ENCODE measurements around the gene PIK3R1. TPM values are rescaled to one million over a fixed set of nuclear protein-coding genes. Genes with fewer than 3 reads are reported as not detected.

Gene PIK3R1
- total RNA-seq, 1 donor from 2014 or later = 52.2 TPM

DNA sequence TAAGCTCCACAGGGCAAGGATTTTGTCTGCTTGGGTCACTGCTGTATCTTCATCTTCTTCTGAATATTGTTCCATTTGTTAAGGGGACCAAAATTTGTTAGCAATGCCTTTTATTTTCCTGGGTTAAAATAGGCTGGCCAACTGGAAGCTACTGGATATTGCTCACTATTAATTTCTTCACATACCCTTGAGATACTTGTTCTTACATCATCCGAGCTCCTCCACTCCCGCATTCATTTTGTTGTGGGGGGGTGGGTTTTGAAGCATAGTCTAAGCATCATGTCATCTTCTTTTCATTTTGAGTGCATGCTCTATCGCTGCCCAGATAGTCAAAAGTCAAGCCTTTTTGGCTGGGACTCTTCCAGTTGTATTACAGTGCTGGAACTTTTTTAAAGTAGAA lies 42.5 kb upstream of the PIK3R1 start:
- ChIA-PET POLR2A (no interaction called here), CTCF (no interaction called here)
- intact Hi-C loops (cut with micrococcal nuclease) = no loop called here
- Mint-ChIP-seq H3K27me3 (no peaks in the 10 kb centered on the region), H3K4me3 (no peak overlapping the region), H3K27ac (no peak overlapping the region), H3K4me1 (no peaks in the 10 kb centered on the region), H3K9me3 (no peaks in the 10 kb centered on the region), H3K36me3 (ENCODE audit: low read depth) (no peaks in the 10 kb centered on the region)
- ATAC-seq (ENCODE audit: low read depth) (no peak), DNase-seq (no peak)
- TF ChIP-seq, protein P1, sequence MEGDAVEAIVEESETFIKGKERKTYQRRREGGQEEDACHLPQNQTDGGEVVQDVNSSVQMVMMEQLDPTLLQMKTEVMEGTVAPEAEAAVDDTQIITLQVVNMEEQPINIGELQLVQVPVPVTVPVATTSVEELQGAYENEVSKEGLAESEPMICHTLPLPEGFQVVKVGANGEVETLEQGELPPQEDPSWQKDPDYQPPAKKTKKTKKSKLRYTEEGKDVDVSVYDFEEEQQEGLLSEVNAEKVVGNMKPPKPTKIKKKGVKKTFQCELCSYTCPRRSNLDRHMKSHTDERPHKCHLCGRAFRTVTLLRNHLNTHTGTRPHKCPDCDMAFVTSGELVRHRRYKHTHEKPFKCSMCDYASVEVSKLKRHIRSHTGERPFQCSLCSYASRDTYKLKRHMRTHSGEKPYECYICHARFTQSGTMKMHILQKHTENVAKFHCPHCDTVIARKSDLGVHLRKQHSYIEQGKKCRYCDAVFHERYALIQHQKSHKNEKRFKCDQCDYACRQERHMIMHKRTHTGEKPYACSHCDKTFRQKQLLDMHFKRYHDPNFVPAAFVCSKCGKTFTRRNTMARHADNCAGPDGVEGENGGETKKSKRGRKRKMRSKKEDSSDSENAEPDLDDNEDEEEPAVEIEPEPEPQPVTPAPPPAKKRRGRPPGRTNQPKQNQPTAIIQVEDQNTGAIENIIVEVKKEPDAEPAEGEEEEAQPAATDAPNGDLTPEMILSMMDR (IDR thresholded peaks at IDR 0.05) = no peak

DNA sequence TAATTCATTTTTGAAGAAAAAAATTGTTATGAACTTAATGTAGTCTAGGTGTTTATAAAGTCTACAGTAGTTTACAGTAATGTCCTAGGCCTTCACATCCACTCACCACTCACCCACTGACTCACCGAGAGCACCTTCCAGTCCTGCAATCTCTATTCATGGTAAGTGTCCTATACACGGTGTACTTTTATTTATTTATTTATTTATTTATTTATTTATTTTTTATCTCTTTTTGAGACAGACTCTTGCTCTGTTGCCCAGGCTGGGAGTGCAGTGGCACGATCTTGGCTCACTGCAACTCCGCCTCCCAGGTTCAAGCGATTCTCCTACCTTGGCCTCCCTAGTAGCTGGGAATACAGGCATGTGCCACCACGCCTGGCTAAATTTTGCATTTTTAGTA lies 39.3 kb upstream of the PIK3R1 start:
- no peaks in the 10 kb centered on the region for H3K27me3 Mint-ChIP-seq
- no peaks in the 10 kb centered on the region for H3K9me3 Mint-ChIP-seq
- intact Hi-C loops (cut with micrococcal nuclease) = no loop called here
- ATAC-seq (ENCODE audit: low read depth) (no peak), DNase-seq (no peak)
- ChIA-PET POLR2A (no interaction called here), CTCF (no interaction called here)
- TF ChIP-seq, protein P1 (IDR thresholded peaks at IDR 0.05) = no peak
- H3K27ac Mint-ChIP-seq = no peak overlapping the region
- no peak overlapping the region for H3K4me3 Mint-ChIP-seq
- no peaks in the 10 kb centered on the region for H3K4me1 Mint-ChIP-seq
- H3K36me3 Mint-ChIP-seq (ENCODE audit: low read depth) = no peaks in the 10 kb centered on the region

DNA sequence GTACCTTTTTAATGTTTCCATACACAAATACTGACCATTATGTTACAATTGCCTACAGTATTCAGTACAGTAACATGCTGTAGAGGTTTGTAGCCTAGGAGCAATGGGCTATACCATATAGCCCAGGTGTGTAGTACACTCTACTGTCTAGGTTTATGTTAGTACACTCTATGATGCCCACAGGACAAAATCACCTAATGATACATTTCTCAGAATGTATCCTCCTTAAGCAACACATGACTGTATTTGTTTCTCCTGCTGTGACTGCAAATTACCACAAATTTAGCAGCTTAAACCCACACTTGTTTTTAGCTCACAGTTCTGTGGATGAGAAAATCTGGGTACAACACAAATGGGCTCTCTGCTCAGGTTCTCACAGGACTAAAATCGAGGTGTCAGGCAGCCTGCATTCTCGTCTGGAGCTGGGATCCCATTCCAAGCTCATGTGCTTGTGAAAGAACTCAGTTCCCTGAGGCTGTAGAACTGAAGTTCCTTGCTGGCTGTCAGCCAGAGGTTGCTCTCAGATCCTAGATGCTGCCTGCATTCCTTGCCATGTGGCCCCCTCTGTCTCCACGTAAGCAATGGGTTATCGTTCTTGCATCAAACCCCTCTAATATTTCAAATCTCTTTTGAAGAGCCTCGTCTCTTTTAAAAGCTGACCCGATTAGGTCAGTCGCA lies 38.6 kb upstream of the PIK3R1 start:
- Mint-ChIP-seq H3K9me3 (no peaks in the 10 kb centered on the region), H3K4me1 (no peaks in the 10 kb centered on the region)
- no peak for ATAC-seq (ENCODE audit: low read depth)

DNA sequence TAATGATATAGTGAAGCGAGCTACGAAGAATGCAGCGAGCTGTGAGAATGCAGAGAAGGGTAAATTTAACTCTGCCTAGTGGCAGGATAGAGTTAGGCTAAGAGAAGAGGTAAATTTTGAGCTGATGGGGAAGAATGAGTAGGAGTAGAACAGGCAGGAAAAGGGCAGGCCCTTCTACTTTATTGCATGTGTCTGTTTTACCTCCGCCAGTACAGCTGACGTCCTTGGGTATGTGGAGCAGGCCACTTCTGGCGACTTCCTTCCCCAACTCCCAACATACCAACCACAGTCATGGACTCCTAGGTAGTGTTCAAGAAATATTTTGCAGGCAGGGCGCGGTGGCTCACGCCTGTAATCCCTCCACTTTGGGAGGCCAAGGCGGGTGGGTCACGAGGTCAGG lies 37.9 kb upstream of the PIK3R1 start:
- intact Hi-C loops (cut with micrococcal nuclease) = no loop called here
- ChIA-PET POLR2A (no interaction called here), CTCF (interaction anchor here (0.9 kb wide), 1 partner anchor 185 kb away, joined by 3 read pairs; no protein-coding TSS in a partner anchor)
- DNase-seq (no peak), ATAC-seq (ENCODE audit: low read depth) (no peak)
- Mint-ChIP-seq H3K36me3 (ENCODE audit: low read depth) (no peaks in the 10 kb centered on the region), H3K9me3 (no peaks in the 10 kb centered on the region), H3K4me1 (peaks cover 2% of the 10 kb centered on the region), H3K27ac (no peak overlapping the region), H3K4me3 (no peak overlapping the region), H3K27me3 (no peaks in the 10 kb centered on the region)
- TF ChIP-seq, protein P1 (IDR thresholded peaks at IDR 0.05) = no peak

More for the DNA sequence above, 38.6 kb upstream of the PIK3R1 start:
- TF ChIP-seq, protein P1 (IDR thresholded peaks at IDR 0.05) = no peak
- Mint-ChIP-seq H3K27ac (no peak overlapping the region), H3K4me3 (no peak overlapping the region), H3K36me3 (ENCODE audit: low read depth) (no peaks in the 10 kb centered on the region), H3K27me3 (no peaks in the 10 kb centered on the region)
- DNase-seq = no peak
- intact Hi-C loops (cut with micrococcal nuclease) = no loop called here
- CTCF ChIA-PET = interaction anchor here (0.9 kb wide), 1 partner anchor 186 kb away, joined by 3 read pairs; no protein-coding TSS in a partner anchor
- POLR2A ChIA-PET = no interaction called here

DNA sequence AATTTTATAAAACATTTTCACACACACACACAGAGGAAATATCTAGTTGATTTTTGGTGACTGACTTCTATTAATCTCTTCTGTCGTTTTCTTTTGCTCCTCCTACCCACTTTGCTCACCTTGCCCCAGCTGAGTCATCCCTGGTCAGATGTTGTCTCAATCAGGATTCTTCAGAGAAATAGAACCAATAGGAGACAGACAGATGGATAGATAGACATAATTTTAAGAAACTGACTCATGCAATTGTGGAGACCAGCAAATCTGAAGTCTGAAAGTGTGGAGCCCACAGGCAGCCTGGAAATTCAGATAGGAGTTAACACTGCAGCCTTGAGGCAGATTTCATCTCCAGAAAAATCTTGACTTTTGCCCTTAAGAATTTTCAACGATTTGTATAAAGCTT lies 37.0 kb upstream of the PIK3R1 start:
- Mint-ChIP-seq H3K4me3 (no peak overlapping the region), H3K4me1 (peaks cover 3% of the 10 kb centered on the region), H3K27me3 (no peaks in the 10 kb centered on the region), H3K9me3 (no peaks in the 10 kb centered on the region), H3K27ac (no peak overlapping the region), H3K36me3 (ENCODE audit: low read depth) (no peaks in the 10 kb centered on the region)
- no peak for ATAC-seq (ENCODE audit: low read depth)
- TF ChIP-seq, protein P1 (IDR thresholded peaks at IDR 0.05) = no peak
- no peak for DNase-seq
- intact Hi-C loops (cut with micrococcal nuclease) = no loop called here
- CTCF ChIA-PET = no interaction called here
- POLR2A ChIA-PET = no interaction called here

All from activated B cell treated with CpG ODN at 0.5 μM for 24 hours (primary cell).